GM18873 (cell line): ENCODE results near the gene POU2AF2.
"Not testable (repeated sequence)": the region's sequence is repeated elsewhere in the genome, so short reads cannot be mapped to it uniquely, and the experiment has no call there.

ENCODE experiments used
- ATAC-seq: cut with Tn5 transposase; IDR thresholded peaks from one replicate; pipeline ENCODE4 v1.9.1; 2021; ENCODE audit warnings: mild to moderate bottlenecking, moderate library complexity, moderate number of reproducible peaks; ENCODE audit not compliant: unreplicated experiment, low FRiP score

The POU2AF2 gene

DNA sequence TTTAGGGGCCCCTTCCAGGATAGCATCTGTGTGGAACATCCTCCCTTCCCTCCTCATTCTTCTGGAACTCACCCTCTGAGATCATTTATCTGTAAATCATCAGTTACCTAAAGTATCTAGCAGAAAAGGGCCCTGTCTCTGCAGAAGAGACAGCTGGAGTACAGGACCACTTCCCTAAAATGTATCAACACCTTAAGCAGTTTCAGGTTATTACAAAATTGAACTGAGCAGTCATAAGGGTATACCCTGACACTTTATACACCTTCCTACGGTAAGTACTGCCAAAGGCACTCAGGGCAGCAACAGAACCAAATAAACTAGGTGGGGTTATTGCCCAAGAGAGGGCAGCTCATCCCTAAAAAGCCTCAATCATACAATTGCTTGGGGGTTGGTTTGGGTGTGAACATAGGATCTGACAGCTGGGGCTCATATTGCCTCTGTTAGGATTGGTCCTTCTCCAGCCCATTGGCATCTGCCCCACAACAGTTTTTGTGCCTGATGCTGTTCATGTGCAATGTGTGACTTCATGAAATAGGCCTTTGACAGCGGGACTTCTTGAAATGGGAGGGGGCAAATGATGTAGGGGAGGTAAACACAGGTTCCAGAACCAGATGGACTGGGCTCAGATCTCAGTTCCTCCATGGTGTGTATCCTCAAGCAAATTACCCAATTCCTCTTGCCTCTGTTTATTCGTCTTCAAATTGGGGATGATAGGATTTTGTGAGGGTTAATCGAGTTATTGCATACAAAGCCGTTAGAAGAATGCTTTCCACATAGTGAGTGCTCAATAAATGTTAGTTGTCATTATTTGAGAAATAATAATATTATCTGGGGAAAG, 55.7 kb downstream of the POU2AF2 start:
- no peak for ATAC-seq

DNA sequence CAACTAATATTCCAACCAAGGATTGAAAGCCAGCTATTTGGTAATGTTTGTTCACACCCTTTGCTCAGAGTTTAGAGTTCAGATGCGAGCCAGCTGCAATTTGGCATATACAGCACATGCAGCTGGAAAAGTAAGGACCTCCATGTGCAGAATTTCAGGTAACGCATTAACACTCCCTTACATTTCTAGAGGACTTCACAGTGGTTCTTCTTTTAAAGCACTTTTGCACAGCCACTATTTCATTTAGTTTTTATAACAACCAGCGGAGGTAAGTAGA, 56.3 kb downstream of the POU2AF2 start:
- ATAC-seq = no peak

DNA sequence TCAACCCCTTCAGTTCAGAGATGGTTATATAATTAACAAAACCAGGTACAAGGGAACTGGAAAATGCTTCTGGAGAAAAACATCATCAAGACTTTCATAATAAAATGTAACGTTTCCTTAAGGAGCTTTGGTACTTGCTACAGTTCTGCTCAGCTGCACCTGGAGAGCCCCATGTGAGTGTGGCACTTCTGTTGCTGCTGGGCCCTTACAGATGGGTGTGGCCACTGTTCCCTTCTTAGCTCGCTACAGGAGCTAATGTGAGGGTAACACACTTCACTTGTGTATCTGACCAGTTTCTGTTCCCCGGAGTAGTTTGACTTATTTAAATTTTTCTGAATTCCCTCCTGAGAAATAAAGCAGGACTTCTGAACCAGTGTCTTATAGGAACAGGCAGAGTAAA, 56.8 kb downstream of the POU2AF2 start:
- ATAC-seq = no peak

DNA sequence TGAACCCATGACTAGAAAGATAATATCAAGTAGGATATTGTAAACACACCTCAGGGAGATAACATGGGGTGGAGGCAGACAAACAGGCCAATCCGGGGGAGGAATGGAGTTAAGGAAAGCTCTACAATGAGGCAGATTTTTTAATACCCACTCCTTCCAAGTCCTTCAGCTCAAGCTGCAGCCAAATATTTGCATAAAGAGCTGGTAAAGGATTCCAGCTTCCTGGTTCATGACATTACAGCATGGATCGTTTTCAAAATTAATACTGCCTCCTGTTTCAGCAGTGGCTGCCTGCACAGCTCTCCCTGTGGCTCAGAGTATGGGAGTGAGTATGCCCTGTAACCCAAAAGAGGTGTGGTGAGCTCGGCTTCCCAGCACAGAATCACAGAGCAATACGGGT, 57.9 kb downstream of the POU2AF2 start:
- no peak for ATAC-seq

DNA sequence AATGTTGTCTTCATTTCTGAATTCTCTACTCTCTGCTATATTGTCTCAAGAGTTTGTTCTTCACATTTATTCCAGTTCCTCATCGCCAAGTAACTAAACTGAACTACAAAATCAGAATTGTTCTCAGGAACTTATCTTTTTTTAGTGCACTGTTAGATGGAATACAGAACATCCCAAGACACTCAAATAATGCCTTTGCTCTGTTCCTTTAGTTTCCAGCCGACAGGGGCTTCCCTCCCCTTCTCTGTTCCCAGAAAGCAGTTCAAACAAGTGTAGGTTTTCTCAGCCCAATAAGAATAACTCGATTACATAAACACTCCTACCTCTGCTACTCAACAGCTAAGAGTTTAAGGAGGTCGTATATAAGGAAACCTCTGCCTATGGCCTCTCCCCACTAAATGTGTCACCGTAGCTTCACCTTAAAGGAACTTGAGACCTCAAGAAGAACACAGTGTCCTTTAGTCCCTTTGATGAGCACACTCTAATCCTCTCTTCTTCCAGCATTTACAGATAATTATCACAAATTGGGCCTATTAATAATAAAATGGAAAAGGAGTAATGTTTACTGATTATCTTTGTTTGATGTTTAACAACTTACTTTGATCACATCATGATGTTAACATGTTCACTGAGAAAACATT, 59.8 kb downstream of the POU2AF2 start:
- no peak for ATAC-seq

DNA sequence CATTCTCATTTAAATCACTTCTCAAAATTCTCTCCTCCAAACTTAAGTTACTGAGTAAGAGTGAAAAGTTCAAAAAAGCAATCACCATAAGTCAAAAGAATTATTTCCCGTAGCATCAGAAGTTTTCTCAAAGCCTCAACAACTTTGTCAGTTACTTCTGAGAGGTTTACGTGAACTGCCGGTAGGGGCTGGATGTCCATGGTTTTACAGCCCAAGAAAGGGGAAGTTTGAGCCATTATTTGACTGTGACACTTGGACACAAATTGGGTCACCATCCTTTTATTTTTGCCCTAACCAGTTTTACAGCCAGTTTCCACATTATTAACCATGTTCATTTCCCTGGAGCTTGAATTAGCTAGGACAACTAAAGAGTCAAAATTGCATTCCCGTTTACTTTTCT, 60.4 kb downstream of the POU2AF2 start:
- ATAC-seq = no peak

DNA sequence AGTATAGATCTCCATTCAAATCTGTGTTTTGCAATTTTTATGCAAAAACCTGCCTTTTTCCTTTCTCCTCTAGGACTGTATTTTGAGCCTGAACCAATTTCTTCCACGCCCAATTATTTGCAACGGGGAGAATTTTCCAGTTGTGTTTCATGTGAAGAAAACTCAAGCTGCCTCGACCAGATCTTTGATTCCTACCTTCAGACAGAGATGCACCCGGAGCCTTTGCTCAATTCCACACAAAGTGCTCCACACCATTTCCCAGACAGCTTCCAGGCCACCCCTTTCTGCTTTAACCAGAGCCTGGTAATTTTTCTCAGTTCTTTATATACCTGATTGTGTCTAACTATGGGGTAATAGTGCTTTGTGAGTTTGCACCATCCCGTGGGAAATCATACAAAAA, 60.8 kb downstream of the POU2AF2 start:
- no peak for ATAC-seq

DNA sequence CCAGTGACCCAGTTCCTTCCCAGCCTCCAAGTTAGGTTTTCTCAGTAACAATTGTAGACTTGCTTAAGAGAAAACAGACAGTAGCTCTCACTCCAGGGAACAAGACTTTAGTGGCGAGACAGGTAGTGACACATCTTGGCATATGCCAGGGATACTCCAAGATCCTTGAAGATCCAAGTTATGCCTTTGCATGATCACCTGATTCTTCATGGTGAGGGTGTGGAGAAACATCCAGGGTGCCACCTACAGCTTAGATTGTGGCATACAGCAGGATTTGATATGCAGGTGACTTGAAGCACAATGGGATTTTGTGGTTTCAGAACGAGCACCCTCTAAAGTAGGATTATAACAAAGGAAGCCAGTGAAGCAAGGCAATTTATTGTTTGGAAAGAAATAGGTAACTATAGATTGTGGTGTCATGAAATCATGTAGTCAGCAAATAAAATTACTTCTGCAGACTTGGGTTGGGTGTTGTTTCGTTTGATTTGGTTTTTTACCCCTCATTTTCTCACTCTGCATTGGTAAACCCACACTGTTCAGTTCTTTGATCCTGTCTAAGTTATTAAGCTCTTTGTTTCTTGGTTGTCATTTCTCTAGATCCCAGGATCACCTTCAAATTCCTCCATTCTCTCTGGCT, 62.1 kb downstream of the POU2AF2 start:
- no peak for ATAC-seq

DNA sequence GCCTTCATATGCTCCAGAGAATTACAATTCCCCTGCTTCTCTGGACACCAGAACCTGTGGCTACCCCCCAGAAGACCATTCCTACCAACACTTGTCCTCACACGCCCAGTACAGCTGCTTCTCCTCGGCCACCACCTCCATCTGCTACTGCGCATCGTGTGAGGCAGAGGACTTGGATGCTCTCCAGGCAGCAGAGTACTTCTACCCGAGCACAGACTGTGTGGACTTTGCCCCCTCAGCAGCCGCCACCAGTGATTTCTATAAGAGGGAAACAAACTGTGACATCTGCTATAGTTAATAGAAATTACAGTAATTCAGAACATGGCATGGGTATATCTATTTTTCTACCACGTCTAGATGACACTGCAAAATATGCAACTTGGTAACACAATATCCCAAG, 62.6 kb downstream of the POU2AF2 start:
- no peak for ATAC-seq

DNA sequence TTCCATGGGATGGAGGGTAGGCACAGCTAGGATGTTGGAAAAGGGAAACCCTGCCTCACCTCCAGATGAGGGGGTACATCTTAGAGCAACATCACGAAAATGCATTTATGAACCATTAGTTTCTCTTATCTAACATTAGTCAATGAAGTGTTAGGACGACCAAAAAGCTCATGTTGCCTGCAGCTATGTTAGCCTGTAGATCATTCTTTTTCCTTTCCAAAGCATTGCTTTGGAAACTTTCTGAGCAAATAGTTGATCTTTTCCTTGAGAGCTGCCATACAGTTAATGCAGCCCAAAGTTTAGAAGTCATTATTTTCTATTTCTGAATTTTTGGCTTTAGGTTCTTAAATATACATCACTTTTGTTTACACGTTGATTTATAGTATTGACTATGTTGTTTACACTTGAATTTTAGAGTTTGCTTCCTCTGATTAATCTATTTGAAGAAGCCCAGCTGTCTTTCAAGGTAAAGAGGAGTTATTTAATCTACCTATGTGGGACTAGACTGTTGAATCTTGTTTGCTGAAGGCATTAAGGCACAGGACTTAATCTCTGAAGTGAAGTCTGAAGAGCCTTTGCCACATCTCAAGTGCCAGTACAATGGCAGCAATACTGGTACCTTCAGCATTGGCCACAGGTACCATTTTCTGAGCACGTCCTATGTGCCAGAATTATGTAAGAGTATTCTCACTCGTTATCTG, 63.8 kb downstream of the POU2AF2 start:
- ATAC-seq = no peak

DNA sequence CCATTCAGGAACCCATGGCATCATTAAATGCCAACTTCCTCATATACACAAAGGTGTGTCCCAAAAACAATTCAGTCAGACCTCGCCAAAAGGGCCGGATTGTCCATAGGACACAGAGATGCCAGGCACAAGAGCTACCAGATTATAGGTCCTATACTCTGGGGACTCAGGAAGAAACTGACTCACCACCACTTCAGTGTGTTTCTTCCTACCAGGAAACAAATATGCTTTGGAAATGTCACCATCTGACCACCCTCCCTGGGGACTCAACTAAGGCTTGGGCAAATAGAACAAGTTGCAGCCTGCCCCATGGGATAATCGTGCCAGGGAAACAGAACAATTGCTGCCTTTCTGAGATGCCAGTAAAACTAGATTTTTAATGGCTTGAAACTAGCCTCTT, 64.6 kb downstream of the POU2AF2 start:
- no peak for ATAC-seq

DNA sequence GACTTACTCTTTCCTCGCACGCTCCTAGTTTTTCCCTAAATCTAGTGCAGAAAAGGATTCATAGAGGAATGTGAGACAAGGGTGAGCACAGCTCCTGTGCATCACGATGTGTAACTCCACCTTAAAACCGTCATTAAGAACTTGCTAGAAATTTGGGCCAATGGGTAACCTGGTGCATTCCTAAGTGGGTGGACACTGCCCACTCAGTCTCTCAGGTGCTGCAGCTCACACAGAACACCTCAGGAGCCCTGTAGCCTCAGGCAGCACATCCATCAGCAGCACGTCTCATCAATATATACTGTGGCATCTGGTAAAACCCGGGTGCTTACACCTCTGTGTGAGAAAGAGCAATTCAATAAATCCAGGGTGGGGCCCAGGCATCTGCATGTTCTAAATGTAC, 65.2 kb downstream of the POU2AF2 start:
- ATAC-seq = no peak

DNA sequence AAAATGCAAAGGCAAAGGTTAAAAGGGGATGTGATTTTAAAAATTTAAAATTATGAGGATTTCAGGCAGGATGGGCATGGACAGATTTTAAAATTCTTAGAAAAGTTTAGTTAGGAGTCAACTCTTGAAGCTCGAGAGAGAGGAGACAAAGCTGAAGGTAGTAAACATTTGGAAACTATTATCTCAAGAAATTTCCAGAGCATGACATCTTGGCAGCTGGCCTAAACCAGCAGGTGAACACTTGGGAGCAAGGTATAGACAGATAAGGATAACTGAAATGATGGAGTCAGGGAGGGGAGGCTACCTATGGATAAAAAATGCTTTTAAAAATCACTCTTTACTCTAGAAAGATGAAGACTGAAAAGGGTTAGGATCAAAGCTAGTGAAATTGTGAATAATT, 66.6 kb downstream of the POU2AF2 start:
- ATAC-seq = no peak

DNA sequence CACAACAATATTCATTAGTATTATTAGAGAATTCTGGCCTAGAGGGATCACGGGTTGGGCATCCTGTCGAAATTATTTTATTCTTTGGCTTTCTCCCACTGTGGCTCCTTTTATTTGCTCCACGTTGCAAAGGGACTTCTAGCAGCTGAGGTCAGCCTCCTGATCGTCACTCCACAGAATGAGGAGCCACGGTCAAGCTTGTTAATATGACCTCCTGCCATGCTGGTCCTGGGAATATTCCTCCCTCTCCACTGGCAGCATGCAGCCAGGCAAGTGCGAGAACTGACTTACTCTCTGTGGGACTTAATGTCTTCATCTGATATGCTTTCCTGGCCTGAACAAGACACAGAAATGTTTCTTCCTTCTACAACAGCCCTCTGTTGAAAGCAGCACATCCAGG, 73.8 kb downstream of the POU2AF2 start:
- no peak for ATAC-seq

DNA sequence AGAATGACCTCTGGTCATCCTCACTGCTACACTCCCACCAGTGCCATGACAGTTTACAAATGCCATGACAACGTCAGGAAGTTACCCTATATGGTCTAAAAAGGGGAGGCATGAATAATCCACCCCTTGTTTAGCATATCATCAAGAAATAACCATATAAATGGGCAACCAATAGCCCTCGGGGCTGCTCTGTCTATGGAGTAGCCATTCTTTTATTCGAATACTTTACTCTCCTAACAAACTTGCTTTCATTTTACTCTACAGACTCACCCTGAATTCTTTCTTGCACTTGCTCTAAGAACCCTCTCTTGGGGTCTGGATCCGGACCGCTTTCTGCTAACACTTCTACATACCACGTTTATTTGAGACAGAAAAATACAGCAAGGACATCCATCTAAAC, 74.7 kb downstream of the POU2AF2 start:
- not testable (repeated sequence) for ATAC-seq

DNA sequence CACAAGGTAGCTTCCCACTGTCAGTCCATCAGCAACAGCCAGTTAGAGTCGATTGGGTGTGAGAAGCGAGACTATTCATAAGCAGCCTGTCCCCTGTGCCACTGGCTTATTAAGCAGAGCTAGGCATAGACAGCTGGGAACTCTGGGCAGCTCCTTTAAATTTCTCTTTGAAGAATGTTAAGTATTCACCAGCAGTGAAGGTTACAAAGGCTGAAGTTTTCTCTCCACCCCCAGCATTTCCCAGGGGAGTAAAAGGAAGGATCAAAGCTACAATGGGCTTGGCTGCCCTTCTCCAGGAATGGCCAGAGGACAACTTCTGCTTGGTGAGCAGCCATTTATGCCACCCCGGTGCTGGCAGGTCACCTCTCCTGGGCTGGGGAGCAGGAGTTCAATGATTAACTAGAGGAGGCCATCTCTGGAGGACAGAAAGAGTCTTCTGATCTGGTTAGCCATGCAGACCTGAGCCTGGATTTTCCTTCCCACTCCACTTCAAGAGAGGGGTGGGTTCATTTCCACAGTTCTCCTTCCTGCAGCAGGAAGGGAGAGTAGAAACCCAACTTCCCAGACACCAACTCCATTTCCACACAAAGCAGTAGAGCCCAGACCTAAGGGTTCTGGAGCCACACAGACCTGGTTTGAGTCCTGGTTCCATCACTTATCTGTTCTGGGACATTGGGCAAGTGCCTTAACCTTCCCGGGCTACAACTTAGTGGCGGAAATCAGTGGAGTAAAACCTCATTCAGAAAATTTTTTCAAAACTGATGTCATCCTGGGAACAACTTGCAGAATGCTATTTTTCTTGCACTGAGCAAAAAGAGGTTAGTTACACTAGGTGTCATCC, 75.4 kb downstream of the POU2AF2 start:
- ATAC-seq = no peak

DNA sequence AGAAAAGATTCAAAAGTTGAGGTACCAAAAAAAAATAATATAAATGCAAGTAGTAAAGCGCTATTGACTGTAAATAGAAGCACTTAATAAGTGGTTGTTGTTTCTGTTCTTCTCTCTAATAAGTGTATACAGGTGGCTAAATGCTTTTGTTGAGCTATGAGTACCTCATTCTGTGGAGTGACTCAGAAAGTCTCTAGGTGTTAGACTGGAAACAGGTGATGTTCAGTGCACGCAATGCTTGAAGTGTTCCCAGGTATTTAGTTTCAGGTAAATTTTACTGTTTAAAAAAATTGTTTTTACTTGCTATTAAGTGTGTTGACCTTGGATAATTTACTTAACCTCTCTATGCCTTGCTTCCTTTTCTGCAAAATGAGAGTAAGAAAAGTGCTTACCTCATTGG, 77.0 kb downstream of the POU2AF2 start:
- ATAC-seq = no peak

DNA sequence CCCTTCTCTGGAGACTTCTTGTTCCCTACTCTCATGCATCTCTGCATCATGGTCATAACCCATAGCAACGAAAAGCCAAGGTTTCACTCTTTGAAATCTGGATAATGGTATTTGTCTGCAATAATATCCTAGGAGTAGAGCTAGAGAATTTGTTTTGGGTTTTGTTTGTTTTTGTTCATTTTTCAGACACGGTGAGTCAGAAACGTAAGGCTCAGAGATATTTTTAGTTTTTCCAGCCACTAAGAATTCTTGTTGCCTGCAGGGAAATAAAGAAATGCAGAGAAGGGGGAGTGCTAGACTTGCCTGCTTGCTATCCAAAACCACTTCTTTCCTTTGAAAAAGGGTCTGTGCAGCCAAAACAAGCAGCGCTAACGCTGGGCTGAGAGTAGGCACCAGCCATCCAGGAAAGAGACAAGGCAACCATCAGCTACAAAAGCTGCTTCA, 78.8 kb downstream of the POU2AF2 start:
- no peak for ATAC-seq

DNA sequence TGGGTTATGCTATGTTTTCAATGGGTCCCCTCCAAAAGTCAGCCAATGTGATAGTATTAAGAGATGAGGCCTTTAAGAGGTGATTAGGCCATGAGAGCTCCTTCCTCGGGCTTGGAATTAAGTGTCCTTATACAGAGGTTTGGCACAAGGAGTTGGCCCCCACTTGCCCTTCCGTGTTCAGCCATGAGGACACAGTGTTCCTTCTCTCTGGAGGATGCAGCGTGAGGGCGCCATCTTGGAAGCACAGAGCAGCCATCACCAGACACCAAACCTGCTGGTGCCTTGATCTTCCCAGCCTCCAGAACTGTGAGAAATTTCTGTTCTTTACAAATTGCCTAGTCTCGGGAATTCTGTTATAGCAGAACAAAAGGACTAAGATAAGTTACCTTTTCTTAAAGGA, 79.7 kb downstream of the POU2AF2 start:
- no peak for ATAC-seq

DNA sequence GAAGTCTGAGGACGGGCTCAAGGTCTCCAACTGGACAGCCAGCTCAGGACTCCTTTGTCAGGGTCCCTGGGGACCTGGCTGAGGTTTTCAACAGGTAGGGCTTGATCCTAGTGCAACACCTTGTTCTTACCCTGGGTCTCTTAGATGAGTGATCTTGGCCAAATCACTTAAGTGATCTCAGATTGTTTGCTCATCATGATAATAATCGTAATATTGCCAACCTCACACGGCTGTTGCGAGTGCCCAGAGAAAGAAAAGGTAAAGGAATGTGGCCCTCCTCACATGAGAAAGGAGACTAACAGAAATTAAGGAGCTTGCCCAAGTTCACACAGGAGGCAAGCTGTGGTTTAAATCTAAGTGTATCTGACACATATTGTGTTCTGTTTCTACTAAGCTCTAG, 81.3 kb downstream of the POU2AF2 start:
- ATAC-seq = no peak
